Jurkat, Clone E6-1 (cell line): ENCODE measurements around the gene FAM193A.
"Not testable (repeated sequence)": the region's sequence is repeated elsewhere in the genome, so short reads cannot be mapped to it uniquely, and the experiment has no call there.

Experiments
- DNase-seq: peaks from one replicate; pipeline ENCODE4 v3.0.0-alpha.2; 2011; ENCODE audit warnings: low read depth, low spot score
- H3K4me3 ChIP-seq: 2 replicates; pipeline ENCODE4 v1.5.1; 2011; ENCODE audit warnings: mild to moderate bottlenecking, low read length, control low read depth, moderate library complexity

The FAM193A gene

DNA sequence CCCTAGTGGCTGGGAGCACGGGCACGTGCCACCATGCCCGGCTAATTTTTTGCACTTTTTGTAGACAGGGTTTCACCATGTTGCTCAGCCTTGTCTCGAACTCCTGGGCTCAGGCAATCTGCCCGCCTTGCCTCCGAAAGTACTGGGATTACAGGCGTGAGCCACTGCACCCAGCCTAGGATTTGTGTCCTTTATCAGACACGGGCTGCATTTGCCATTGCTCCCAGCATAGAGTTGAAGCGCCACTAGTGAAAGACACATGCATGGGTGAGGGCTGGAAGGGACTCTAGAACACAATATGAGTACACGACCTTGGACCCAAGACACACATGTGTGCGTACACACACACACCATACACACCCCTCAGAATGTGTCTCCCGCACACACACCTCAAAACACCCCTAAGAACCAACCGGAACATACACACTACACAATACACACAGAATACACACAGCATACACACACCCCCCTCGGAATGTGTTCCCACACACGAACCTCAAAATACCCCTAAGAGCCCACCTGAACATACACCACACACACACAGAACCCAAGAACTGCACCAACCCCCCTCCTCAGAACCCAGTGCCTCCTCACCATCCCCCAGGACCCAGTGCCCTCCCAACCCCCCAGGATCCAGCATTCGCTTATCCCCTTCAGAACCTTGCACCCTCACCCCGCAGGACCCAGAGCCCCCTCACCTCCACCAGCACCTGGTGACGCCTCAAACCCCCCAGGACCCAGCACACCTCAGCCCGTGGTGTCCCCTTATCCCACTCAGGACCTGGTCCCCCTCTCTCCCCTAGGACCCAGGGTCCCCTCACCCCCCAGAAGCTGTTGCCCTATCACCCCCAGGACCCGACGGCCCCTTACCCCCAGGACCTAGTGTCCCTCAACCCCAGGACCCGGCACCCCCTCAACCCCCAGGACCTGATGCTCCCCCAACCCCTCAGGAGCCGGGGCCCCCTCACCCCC lies 218.7 kb downstream of the FAM193A start:
- peak overlapping the region; percentile 78 for H3K4me3 ChIP-seq
- DNase-seq, result no peak

- DNase-seq, result peak; percentile 20
- peak within 1 kb of the TSS; percentile 78 for H3K4me3 ChIP-seq
Observed at GRCh38 chr4:2755821-2756690, 219.6 kb downstream of the FAM193A start, which contains the start of gene TNIP2. Gene TNIP2, minus strand, starts transcription at chr4:2756336. Its CDS starts 47 bp downstream, at chr4:2756289.

DNA sequence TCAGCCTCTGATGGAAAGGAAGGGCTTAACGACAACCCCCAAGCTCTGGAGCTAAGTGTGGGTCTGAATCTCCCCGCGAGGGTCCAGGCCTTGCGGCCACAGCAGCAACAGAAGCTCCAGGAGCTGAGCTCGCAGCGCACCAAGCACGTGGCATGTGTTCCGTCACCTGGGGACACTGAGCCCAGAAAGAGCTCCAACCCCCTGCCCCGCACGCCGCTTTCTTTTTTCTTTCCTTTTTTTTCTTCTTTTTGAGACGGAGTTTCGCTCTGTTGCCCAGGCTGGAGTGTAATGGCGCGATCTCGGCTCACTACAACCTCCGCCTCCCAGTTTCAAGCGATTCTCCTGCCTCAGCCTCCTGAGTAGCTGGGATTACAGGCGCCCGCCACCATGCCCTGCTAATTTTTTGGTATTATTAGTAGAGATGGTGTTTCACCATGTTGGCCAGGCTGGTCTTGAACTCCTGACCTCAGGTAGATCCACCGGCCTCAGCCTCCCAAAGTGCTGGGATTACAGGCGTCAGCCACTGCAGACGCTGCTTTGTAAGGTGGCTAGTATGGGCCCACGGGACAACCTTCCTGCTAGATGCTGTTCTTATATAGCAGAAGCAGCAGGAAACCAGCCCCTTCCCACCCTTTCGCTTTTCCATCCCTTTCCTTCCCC lies 220.4 kb downstream of the FAM193A start:
- no peak for DNase-seq
- peak overlapping the region; percentile 59 for H3K4me3 ChIP-seq

DNA sequence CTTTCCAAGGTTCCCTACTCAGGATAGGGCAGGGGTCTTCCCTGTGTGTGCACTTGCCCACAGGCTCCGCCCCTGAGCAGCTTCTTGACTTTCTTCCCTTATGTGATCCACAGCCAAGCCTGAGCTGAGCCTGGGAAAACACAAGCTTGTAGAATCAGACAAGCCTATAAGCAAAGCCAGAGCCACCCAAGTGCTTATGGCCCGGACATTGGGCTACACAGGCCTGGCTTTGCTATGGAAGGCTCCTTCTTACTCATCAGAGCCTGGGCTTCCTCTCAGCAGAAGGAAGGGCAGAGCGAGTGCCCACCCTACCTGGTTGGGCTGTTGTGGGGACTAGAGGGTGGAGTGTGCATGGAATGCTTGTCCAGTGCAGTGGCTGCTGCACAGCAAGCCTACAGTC lies 221.0 kb downstream of the FAM193A start:
- DNase-seq, result no peak
- no peak overlapping the region for H3K4me3 ChIP-seq

DNA sequence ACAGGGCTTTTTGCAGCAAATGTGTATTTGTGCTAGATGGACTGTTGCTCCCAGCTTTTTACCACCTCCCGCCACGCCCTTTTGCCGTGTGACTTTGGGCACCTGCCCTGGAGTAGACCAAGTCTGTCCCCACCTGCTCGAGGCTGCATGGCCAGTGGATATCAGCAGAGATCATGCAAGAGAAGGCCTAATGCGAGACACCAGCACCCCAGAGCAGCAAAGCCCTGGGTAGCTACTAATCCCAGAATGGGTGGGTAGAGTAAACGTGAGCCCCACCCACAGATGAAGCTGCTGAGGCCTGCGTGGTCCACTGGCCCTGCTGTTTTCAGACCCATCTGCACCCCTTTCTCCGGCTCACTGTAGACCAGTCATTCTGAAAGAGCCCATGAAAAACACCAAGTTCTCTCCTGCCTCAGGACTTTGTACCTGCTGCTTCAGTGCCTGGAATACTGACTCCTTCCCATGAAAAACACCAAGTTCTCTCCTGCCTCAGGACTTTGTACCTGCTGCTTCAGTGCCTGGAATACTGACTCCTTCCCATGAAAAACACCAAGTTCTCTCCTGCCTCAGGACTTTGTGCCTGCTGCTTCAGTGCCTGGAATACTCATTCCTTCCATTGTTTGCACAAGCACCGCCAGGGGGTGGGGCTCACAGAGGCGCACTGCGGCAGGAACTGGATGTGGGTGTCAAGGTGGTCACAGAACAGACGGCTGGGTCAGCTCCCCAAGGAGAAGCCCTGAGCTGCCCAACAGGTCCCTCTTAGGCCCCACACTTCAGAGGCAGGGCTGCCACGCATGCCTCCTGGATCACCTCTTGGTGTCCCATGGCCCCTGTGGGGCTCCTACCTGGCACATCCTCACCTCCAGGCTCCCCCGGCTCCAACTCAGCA lies 224.8 kb downstream of the FAM193A start:
- no peak overlapping the region for H3K4me3 ChIP-seq
- no peak for DNase-seq

- no peak for DNase-seq
- no peak overlapping the region for H3K4me3 ChIP-seq
Observed at GRCh38 chr4:2762048-2762447, 225.6 kb downstream of the FAM193A start.

DNA sequence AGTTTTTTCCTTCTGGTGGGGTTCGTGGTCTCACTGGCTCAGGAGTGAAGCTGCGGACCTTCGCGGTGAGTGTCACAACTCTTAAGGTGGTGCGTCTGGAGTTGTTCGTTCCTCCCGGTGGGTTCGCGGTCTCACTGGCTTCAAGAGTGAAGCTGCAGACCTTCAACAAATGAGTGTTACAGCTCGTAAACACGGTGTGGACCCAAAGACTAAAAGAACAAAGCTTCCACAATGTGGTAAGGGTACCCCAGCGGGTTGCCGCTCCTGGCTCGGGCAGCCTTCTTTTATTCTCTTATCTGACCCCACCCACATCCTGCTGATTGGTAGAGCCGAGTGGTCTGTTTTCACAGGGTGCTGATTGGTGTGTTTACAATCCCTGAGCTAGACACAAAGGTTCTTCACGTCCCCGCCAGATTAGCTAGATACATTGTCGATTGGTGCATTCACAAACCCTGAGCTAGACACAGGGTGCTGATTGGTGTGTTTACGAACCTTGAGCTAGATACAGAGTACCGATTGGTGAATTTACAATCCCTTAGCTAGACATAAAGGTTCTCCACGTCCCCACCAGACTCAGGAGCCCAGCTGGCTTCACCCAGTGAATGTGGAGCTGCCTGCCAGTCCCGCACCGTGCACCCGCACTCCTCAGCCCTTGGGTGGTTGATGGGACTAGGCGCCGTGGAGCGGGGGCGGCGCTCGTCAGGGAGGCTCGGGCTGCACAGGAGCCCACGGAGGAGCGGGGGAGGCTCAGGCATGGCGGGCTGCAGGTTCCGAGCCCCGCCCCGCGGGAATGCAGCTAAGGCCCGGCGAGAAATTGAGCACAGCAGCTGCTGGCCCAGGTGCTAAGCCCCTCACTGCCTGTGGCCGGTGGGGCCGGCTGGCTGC lies 226.3 kb downstream of the FAM193A start:
- DNase-seq, H3K4me3 ChIP-seq: not testable (repeated sequence)

- H3K4me3 ChIP-seq, result no peak overlapping the region
- DNase-seq, result no peak
Observed at GRCh38 chr4:2763511-2763967, 227.1 kb downstream of the FAM193A start.

DNA sequence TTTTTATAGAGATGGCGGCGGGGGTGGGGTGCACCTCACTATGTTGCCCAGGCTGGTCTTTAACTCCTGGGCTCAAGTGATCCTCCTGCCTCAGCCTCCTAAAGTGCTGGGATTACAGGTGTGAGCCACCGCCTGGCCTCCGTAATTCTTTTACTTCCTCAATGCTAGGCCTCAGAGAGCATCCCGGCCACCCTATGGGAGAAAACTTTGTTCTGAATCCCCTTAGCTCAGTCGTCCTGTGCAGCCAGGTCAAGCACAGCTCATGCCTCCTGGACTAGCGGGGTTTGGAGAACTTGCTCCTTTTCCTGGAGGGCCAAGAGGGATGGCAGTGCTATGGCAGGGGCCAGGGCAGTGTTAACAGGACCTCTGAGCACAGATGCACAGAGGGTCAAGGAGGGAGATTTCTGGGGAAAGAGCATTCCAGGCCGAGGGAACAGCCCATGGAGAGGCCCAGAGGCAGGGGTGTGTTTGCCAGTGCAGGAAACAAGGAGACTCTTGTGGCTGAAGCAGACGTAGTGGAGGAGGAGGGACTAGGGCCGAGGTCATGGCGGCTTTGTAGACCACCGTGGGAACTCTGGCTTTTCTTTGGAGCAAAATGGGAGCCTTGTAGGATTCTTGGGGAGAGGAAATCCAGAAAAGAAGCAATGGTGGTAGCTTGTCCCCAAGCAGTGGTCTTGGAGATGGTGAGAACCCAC lies 229.5 kb downstream of the FAM193A start:
- H3K4me3 ChIP-seq, result no peak overlapping the region
- no peak for DNase-seq

DNA sequence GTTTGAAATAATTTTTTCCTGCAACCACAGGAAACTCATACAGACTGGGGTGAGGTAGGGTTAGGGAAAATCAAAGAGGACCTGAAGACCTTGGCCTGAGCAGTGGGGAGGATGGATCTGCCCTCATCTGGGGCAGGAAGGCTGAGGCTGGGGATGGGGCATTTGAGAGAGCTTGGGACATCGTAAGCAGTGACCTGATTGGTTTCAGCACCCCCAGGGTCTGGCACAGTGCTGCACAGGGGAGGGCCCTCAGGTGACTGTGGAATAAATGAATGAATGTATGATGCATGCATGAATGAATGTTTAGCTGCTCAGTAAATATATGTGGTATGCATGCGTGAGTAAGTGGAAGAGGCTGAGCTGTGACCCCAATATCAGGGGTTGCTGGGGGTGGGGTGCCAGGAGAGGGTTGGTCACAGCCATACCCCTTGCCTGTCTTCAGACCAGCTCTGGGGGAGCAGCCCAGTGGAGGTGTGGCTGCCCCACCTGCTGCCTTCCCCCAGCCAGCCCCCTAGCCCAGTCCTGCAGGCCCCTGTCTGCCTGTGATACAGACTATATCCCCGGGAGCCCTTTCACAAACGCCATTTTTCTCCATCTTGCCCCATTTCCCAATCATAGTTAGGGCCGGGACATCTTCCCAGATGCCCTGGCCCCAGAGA lies 230.7 kb downstream of the FAM193A start:
- no peak for DNase-seq
- H3K4me3 ChIP-seq, result no peak overlapping the region

GRCh38 chr4:2767705-2768074 lies 231.2 kb downstream of the FAM193A start:
- no peak for DNase-seq
- no peak overlapping the region for H3K4me3 ChIP-seq

GRCh38 chr4:2768124-2768523 lies 231.7 kb downstream of the FAM193A start:
- no peak overlapping the region for H3K4me3 ChIP-seq
- no peak for DNase-seq

DNA sequence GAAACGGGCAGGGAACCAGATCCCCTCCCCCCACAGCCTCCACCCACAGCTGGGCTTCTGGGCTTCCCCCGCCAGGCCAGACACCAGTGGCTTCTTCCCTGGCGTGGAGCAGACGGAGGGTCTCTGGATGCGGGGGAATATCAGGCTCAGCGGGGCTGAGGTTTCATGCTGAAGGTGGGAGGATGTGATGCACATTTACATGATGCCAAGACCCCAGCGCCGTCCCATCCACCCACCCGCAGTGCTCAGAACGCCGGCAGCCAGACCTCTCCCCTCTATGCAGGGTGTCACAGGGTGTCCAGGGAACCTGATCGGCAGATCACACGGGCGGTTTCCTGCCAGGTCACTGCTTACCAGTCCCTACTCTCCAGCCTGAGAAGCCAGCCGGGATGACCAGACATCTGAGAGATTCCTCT lies 232.5 kb downstream of the FAM193A start:
- no peak for DNase-seq
- no peak overlapping the region for H3K4me3 ChIP-seq

- H3K4me3 ChIP-seq, result no peak overlapping the region
- no peak for DNase-seq
Observed at GRCh38 chr4:2771264-2771663, 234.8 kb downstream of the FAM193A start.

DNA sequence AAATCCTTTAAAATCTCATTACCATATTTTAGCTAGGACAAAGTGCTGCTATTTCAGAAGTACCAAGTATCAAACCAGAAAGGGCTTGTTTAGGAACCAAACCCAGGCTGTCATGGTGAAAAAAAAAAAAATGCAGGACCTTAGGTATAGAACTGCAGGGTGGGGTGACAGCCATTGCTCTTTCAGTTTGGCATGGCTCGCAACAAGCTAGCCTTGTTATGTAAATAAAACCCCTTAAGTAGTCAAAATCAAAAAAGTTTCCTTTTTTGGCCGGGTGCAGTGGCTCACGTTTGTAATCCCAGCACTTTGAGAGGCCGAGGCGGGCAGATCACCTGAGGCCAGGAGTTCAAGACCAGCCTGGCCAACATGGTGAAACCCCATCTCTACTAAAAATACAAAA lies 244.2 kb downstream of the FAM193A start:
- not testable (repeated sequence) for H3K4me3 ChIP-seq, DNase-seq

GRCh38 chr4:2781911-2782310 lies 245.5 kb downstream of the FAM193A start:
- no peak overlapping the region for H3K4me3 ChIP-seq
- no peak for DNase-seq
